Measurements from ENCODE around the gene PDE4D.

The PDE4D gene

GRCh38 chr5:59272809-59273427 is 620.6 kb downstream of the PDE4D start:
- Histone ChIP-seq H3K27me3 (ENCODE audit: insufficient read depth, insufficient read length) (no peaks in the 10 kb centered on the region), H3K4me3 (ENCODE audit: insufficient read length, low read depth) (no peak overlapping the region), H3K9me3 (ENCODE audit: insufficient read depth, low read length) (no peaks in the 10 kb centered on the region), H3K36me3 (ENCODE audit: insufficient read depth, insufficient read length, low read length) (no peaks in the 10 kb centered on the region), H3K4me1 (ENCODE audit: insufficient read depth, insufficient read length) (no peaks in the 10 kb centered on the region), H3K9ac (ENCODE audit: insufficient read length, low read depth) (no peak overlapping the region)
- DNase-seq (ENCODE audit: low read depth, low spot score) = no peak
- TF ChIP-seq ZNF274 (IDR thresholded peaks at IDR 0.05; ENCODE audit: low read depth, low read length) (no peak), YY1 (IDR thresholded peaks at IDR 0.05; ENCODE audit: insufficient read depth, insufficient read length) (no peak)

- Histone ChIP-seq H3K4me3 (ENCODE audit: insufficient read length, low read depth) (no peak overlapping the region), H3K9ac (ENCODE audit: insufficient read length, low read depth) (no peak overlapping the region), H3K27me3 (ENCODE audit: insufficient read depth, insufficient read length) (no peaks in the 10 kb centered on the region), H3K36me3 (ENCODE audit: insufficient read depth, insufficient read length, low read length) (no peaks in the 10 kb centered on the region), H3K9me3 (ENCODE audit: insufficient read depth, low read length) (no peaks in the 10 kb centered on the region), H3K4me1 (ENCODE audit: insufficient read depth, insufficient read length) (no peaks in the 10 kb centered on the region)
- no peak for DNase-seq (ENCODE audit: low read depth, low spot score)
- no peak for TF ChIP-seq SUZ12 (IDR thresholded peaks at IDR 0.05; ENCODE audit: extremely low read depth, insufficient read depth, insufficient read length)
- TF ChIP-seq YY1 (IDR thresholded peaks at IDR 0.05; ENCODE audit: insufficient read depth, insufficient read length) = no peak
These were observed 624.6 kb downstream of the PDE4D start for GRCh38 chr5:59268756-59269415.

GRCh38 chr5:59267033-59267432 is 626.5 kb downstream of the PDE4D start:
- Histone ChIP-seq H3K27me3 (ENCODE audit: insufficient read depth, insufficient read length) (no peaks in the 10 kb centered on the region), H3K4me3 (ENCODE audit: insufficient read length, low read depth) (no peak overlapping the region), H3K4me1 (ENCODE audit: insufficient read depth, insufficient read length) (no peaks in the 10 kb centered on the region), H3K9me3 (ENCODE audit: insufficient read depth, low read length) (no peaks in the 10 kb centered on the region), H3K36me3 (ENCODE audit: insufficient read depth, insufficient read length, low read length) (no peaks in the 10 kb centered on the region), H3K9ac (ENCODE audit: insufficient read length, low read depth) (no peak overlapping the region)
- TF ChIP-seq ZNF274 (IDR thresholded peaks at IDR 0.05; ENCODE audit: low read depth, low read length) (no peak), SUZ12 (IDR thresholded peaks at IDR 0.05; ENCODE audit: extremely low read depth, insufficient read depth, insufficient read length) (no peak), YY1 (IDR thresholded peaks at IDR 0.05; ENCODE audit: insufficient read depth, insufficient read length) (no peak)
- DNase-seq (ENCODE audit: low read depth, low spot score) = no peak

- H3K9ac ChIP-seq (ENCODE audit: insufficient read length, low read depth) = no peak overlapping the region
- H3K4me3 ChIP-seq (ENCODE audit: insufficient read length, low read depth) = no peak overlapping the region
- H3K4me1 ChIP-seq (ENCODE audit: insufficient read depth, insufficient read length) = no peaks in the 10 kb centered on the region
- H3K27me3 ChIP-seq (ENCODE audit: insufficient read depth, insufficient read length) = no peaks in the 10 kb centered on the region
- H3K36me3 ChIP-seq (ENCODE audit: insufficient read depth, insufficient read length, low read length) = no peaks in the 10 kb centered on the region
- H3K9me3 ChIP-seq (ENCODE audit: insufficient read depth, low read length) = no peaks in the 10 kb centered on the region
- DNase-seq (ENCODE audit: low read depth, low spot score) = no peak
- TF ChIP-seq ZNF274 (IDR thresholded peaks at IDR 0.05; ENCODE audit: low read depth, low read length) (no peak), SUZ12 (IDR thresholded peaks at IDR 0.05; ENCODE audit: extremely low read depth, insufficient read depth, insufficient read length) (no peak)
These were observed 627.1 kb downstream of the PDE4D start for GRCh38 chr5:59266410-59266809.

GRCh38 chr5:59264639-59265245 is 628.8 kb downstream of the PDE4D start:
- Histone ChIP-seq H3K9ac (ENCODE audit: insufficient read length, low read depth) (no peak overlapping the region), H3K36me3 (ENCODE audit: insufficient read depth, insufficient read length, low read length) (no peaks in the 10 kb centered on the region), H3K27me3 (ENCODE audit: insufficient read depth, insufficient read length) (no peaks in the 10 kb centered on the region), H3K4me1 (ENCODE audit: insufficient read depth, insufficient read length) (no peaks in the 10 kb centered on the region), H3K9me3 (ENCODE audit: insufficient read depth, low read length) (no peaks in the 10 kb centered on the region), H3K4me3 (ENCODE audit: insufficient read length, low read depth) (no peak overlapping the region)
- TF ChIP-seq SUZ12 (IDR thresholded peaks at IDR 0.05; ENCODE audit: extremely low read depth, insufficient read depth, insufficient read length) (no peak), YY1 (IDR thresholded peaks at IDR 0.05; ENCODE audit: insufficient read depth, insufficient read length) (no peak), ZNF274 (IDR thresholded peaks at IDR 0.05; ENCODE audit: low read depth, low read length) (no peak)
- no peak for DNase-seq (ENCODE audit: low read depth, low spot score)

GRCh38 chr5:59264013-59264412 is 629.5 kb downstream of the PDE4D start:
- Histone ChIP-seq H3K27me3 (ENCODE audit: insufficient read depth, insufficient read length) (no peaks in the 10 kb centered on the region), H3K9ac (ENCODE audit: insufficient read length, low read depth) (no peak overlapping the region), H3K36me3 (ENCODE audit: insufficient read depth, insufficient read length, low read length) (no peaks in the 10 kb centered on the region), H3K4me3 (ENCODE audit: insufficient read length, low read depth) (no peak overlapping the region), H3K9me3 (ENCODE audit: insufficient read depth, low read length) (no peaks in the 10 kb centered on the region), H3K4me1 (ENCODE audit: insufficient read depth, insufficient read length) (no peaks in the 10 kb centered on the region)
- TF ChIP-seq ZNF274 (IDR thresholded peaks at IDR 0.05; ENCODE audit: low read depth, low read length) (no peak), SUZ12 (IDR thresholded peaks at IDR 0.05; ENCODE audit: extremely low read depth, insufficient read depth, insufficient read length) (no peak), YY1 (IDR thresholded peaks at IDR 0.05; ENCODE audit: insufficient read depth, insufficient read length) (no peak)
- no peak for DNase-seq (ENCODE audit: low read depth, low spot score)

GRCh38 chr5:59261969-59262368 is 631.6 kb downstream of the PDE4D start:
- TF ChIP-seq ZNF274 (IDR thresholded peaks at IDR 0.05; ENCODE audit: low read depth, low read length) = no peak
- no peak for TF ChIP-seq YY1 (IDR thresholded peaks at IDR 0.05; ENCODE audit: insufficient read depth, insufficient read length)
- no peak for TF ChIP-seq SUZ12 (IDR thresholded peaks at IDR 0.05; ENCODE audit: extremely low read depth, insufficient read depth, insufficient read length)
- no peaks in the 10 kb centered on the region for H3K9me3 ChIP-seq (ENCODE audit: insufficient read depth, low read length)
- no peak overlapping the region for H3K4me3 ChIP-seq (ENCODE audit: insufficient read length, low read depth)
- no peaks in the 10 kb centered on the region for H3K27me3 ChIP-seq (ENCODE audit: insufficient read depth, insufficient read length)
- DNase-seq (ENCODE audit: low read depth, low spot score) = no peak
- no peaks in the 10 kb centered on the region for H3K36me3 ChIP-seq (ENCODE audit: insufficient read depth, insufficient read length, low read length)
- no peaks in the 10 kb centered on the region for H3K4me1 ChIP-seq (ENCODE audit: insufficient read depth, insufficient read length)
- no peak overlapping the region for H3K9ac ChIP-seq (ENCODE audit: insufficient read length, low read depth)

Measured in NT2/D1 (cell line).